HG02610 (cell line): Measurements from ENCODE around the gene COX6A2.

ENCODE experiments used
- ATAC-seq: cut with Tn5 transposase; IDR thresholded peaks from one replicate; pipeline ENCODE4 v1.9.1; 2021; ENCODE audit warnings: mild to moderate bottlenecking, moderate library complexity; ENCODE audit not compliant: unreplicated experiment

Gene COX6A2

GRCh38 chr16:31428279-31428597 is at the start of gene COX6A2:
TSS of gene COX6A2 (minus strand) at chr16:31428360. CDS start at chr16:31428325, 35 bp downstream.
- no peak for ATAC-seq

- ATAC-seq = no peak
Observed at GRCh38 chr16:31477220-31478216, 49.4 kb upstream of the COX6A2 start.

GRCh38 chr16:31476303-31477219 is 48.4 kb upstream of the COX6A2 start:
- ATAC-seq = peak; percentile 59

- no peak for ATAC-seq
Observed at GRCh38 chr16:31475946-31476302, 47.8 kb upstream of the COX6A2 start.

GRCh38 chr16:31474773-31475738 is 46.9 kb upstream of the COX6A2 start:
- no peak for ATAC-seq

- ATAC-seq = no peak
Observed at GRCh38 chr16:31474173-31474714, 46.1 kb upstream of the COX6A2 start.

- ATAC-seq = no peak
Observed at GRCh38 chr16:31473264-31473984, 45.3 kb upstream of the COX6A2 start.

GRCh38 chr16:31472709-31473203 is 44.6 kb upstream of the COX6A2 start:
- ATAC-seq = no peak

- no peak for ATAC-seq
Observed at GRCh38 chr16:31471875-31472708, 43.9 kb upstream of the COX6A2 start, which contains the start of gene TGFB1I1. TSS of gene TGFB1I1 (plus strand) at chr16:31472152. CDS start at chr16:31472189, 37 bp downstream.

- ATAC-seq = no peak
Observed at GRCh38 chr16:31471241-31471874, 43.2 kb upstream of the COX6A2 start.

GRCh38 chr16:31470615-31471014 is 42.5 kb upstream of the COX6A2 start:
- ATAC-seq = no peak

GRCh38 chr16:31467858-31468257 is 39.7 kb upstream of the COX6A2 start:
- ATAC-seq = no peak

GRCh38 chr16:31467151-31467773 is 39.1 kb upstream of the COX6A2 start:
- ATAC-seq = peak; percentile 49

- no peak for ATAC-seq
Observed at GRCh38 chr16:31466381-31466841, 38.3 kb upstream of the COX6A2 start.

GRCh38 chr16:31465788-31466370 is 37.7 kb upstream of the COX6A2 start:
- no peak for ATAC-seq

- ATAC-seq = no peak
Observed at GRCh38 chr16:31464781-31465260, 36.7 kb upstream of the COX6A2 start.

GRCh38 chr16:31464348-31464769 is 36.2 kb upstream of the COX6A2 start:
- ATAC-seq = no peak
